GM18519 (cell line): ENCODE measurements around the gene HOXC6.

ENCODE experiments used
- ATAC-seq: cut with Tn5 transposase; IDR thresholded peaks from one replicate; pipeline ENCODE4 v1.9.1; 2021; ENCODE audit warnings: mild to moderate bottlenecking, moderate library complexity; ENCODE audit not compliant: unreplicated experiment, low FRiP score

The HOXC6 gene

DNA sequence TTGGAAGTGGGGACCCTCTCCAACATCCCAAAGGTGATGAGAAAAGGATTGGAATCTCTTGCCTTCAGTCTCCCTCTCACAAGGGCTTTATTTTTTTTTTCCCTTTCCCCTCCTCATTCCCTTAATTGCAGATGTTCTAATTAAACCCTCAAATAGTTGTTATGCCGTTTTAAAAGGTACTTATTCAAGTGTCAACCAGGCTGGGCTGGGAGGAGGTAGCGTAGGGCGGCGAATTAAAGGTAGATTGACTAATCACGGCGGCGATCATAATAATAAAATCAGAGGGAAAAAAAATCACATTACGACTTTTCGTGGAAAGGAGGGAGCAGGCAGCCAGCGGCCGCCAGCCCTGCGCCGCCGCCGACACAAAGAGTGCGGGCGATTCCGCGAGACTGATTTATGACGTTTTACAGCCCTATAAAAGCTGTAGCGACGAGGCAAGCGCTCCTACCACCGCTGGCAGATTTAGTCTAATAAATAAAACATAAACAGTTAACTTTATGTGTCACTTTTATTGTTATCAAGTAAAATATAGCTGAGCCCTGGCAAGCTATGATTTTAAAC lies 23.7 kb downstream of the HOXC6 start:
- ATAC-seq, result no peak

DNA sequence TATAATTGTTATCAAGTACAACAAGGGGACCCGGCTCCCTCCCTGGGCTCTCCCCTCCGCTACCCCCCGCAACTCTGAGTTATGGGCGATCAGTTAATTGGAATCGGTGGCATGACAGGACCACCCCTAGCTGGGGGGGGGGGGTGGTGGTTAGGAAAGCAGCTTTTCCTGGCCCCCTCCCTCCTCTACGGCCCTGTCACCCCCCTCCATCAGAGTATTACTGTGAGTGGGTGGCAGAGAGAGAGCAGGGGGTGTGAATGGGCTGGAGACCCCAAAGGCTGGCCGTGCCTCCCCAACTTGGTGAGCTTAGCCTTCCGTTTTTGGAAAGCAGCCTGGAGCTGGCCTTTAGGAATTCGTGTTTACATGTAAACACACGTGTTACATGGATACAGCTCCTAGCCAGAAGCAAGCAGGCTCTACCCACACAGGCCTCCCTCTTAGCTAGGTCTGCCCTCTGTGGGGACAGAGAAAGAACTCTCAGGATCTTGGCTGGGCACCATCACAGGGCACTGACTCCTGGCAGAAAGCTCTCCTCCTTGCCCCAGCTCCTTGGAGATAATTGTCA lies 24.3 kb downstream of the HOXC6 start:
- ATAC-seq, result no peak

DNA sequence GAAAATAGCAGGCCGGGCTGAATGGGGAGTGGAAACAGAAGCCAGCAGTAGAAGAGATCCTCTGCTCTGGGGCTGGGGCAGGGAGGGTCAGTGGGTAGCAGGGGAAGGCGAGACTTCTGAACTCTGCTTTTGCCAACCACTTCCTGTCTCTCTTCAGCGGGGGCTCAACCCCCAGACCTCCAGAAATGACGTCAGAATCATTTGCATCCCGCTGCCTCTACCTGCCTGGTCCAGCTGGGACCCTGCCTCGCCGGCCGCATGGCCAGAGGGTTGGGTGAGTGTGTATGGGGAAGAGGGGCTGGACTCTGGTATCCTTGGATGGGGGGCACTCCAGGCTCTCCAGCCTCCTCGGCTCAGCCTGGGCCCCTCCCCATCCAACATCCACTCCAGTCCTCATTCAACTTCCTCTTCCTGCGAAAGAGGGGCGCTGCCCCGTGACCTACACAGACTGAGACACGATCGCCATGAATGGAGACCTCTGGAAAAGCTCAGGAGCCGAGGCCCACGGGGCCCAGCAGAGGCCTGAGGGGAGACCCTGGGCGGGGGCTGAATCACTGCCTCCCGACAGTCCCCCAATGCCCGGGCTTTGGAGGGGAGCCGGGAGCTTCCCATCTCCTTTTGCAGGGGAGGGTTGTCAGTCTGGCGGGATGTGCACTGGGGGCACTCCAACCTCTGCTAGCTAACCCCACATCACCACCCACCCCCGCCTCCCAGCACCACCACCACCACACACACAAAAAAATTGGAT lies 24.9 kb downstream of the HOXC6 start:
- peak; percentile 47 for ATAC-seq

DNA sequence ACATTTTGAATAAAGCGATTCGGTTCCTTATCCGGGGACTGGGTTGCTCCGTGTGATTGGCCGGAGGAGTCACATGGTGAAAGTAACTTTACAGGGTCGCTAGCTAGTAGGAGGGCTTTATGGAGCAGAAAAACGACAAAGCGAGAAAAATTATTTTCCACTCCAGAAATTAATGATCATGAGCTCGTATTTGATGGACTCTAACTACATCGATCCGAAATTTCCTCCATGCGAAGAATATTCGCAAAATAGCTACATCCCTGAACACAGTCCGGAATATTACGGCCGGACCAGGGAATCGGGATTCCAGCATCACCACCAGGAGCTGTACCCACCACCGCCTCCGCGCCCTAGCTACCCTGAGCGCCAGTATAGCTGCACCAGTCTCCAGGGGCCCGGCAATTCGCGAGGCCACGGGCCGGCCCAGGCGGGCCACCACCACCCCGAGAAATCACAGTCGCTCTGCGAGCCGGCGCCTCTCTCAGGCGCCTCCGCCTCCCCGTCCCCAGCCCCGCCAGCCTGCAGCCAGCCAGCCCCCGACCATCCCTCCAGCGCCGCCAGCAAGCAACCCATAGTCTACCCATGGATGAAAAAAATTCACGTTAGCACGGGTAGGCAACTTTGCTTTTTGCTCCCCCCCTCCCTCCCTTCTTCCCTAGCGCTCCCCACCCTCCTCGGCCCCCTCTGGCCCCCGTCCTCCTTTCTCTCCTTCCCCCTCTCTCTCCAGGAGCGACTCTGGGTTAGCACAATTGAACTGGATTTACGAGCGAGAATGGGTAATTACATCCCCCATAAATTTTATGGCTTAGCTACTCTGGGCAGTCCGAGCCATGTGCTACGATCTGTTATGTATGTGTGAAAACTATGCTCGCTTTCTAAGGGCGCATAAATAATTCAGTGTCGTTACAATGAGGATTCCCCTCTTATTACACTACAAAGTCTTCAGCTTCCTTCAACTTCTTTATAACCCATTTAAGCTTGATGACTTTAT lies 25.8 kb downstream of the HOXC6 start, which contains the start of gene HOXC4:
HOXC4 (plus strand) TSS at position 85 of the 991 bp plus-strand sequence; CDS start at position 173, 88 bp downstream.
- no peak for ATAC-seq

DNA sequence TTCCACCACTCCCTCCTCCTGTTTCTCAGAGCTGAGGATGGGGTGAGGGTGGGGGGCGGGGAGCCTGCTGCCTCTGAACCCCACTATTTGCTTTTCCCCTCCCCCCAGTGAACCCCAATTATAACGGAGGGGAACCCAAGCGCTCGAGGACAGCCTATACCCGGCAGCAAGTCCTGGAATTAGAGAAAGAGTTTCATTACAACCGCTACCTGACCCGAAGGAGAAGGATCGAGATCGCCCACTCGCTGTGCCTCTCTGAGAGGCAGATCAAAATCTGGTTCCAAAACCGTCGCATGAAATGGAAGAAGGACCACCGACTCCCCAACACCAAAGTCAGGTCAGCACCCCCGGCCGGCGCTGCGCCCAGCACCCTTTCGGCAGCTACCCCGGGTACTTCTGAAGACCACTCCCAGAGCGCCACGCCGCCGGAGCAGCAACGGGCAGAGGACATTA lies 26.5 kb downstream of the HOXC6 start:
- no peak for ATAC-seq

DNA sequence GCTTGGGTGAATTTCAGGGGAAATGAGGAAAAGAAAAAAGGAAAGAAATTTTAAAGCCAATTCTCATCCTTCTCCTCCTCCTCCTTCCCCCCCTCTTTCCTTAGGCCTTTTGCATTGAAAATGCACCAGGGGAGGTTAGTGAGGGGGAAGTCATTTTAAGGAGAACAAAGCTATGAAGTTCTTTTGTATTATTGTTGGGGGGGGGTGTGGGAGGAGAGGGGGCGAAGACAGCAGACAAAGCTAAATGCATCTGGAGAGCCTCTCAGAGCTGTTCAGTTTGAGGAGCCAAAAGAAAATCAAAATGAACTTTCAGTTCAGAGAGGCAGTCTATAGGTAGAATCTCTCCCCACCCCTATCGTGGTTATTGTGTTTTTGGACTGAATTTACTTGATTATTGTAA lies 27.3 kb downstream of the HOXC6 start:
- ATAC-seq, result no peak

DNA sequence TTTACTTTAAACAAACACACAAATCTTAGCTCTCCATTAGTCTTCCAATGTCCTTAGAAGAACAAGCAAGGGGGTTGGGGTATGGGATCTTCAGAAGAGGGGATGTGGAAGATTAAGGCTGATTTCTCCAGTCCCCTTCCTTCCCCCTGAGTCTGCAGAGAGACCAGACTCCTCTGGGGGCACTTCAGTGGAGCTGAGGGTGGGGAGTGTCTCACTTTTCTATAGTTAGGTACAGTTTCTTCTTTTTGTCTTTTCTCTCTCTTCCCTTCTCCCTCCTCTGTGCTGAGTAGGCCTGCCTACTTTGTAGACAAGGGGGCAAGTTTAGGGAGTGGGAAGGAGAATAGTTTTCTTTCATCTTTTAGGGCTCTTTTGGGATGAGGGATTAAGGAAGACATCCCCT lies 27.9 kb downstream of the HOXC6 start:
- ATAC-seq, result no peak

DNA sequence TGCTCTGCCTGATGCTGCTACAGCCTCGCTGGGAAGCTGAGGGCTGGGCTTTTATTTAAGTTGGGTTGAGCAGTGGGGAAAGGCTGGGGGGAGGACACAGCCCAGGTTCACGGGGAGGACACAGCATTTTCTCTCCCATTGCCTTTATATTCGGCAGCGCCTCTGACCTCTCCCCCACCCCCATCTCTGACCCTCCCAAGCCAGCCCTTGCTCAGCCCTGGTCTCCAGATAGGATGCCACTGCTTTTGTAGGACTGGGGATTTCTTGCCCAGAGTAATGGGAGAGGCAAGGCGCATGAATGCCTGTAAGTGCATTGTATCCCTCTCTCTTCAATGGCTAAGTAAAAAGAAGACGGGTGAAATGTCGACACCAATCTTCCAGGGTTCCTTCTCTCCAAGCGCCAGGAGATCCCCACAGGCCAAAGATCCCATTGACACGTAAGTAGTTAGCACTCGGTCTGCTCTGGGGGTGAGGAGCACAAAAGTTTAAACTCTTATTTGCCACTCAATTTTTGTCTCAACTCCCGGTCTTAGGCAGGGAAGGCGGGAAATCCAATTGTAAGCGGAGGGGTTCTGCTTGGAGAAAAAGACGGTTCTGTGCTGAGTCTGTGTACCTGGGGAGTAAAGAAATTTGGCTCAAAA lies 30.0 kb downstream of the HOXC6 start:
- ATAC-seq, result no peak

DNA sequence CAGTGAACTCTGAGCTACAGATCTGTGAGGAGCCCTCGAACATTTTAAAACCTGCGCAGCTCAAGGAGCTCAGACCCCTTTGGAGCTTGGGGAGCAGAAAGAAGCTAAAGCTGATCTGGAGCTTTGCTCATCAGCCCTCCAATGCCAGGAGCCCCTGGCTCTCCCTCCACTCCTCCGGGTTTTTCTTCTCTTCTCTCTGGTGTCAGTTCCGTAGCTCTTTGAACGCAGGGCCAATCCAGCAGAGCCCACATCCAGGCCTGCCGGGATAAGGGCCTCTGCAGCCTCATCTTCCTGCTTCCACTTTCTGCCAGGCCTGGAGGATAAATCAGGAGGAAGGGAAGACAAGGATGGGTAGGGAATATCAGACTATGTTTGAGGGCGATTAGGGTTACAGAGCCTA lies 31.4 kb downstream of the HOXC6 start:
- ATAC-seq, result no peak

DNA sequence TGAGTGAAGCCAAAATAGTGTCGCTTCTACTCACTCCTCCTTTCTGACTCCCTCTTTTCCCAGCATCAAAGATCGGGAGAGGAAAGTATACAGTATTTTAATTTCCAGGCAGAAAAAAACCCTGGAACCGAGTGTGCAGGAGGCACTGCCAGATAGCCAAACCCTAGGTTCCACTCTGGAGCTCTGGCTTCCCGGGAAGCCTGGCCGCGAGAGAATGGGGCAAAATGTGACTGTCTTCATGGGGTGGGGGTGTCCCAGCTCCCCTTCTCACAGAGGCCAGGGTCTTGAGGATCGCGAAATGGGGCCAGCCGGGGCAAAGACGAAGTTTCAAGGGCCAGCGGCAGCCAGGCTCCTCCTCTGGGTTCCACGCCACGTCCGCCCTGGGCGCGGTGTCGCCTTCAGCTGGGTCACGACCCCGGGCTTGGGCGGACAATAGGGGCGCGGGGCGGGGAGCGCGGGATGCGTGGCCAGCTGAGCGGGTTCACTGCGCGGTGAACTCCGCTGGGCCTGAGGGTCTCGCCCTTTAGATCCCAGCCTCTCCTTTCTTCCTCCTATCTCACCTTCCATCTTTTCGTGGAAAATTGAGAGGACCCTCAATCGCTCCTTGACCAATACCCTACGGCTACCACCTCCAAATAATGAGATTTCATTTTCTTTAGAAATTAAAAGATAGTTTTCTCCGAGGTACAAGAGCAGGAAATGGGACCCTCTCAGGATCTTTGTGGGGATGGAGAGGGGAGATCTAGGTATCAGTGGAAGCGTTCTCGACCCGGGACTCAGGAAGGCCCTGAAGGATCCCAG lies 32.1 kb downstream of the HOXC6 start:
- no peak for ATAC-seq

DNA sequence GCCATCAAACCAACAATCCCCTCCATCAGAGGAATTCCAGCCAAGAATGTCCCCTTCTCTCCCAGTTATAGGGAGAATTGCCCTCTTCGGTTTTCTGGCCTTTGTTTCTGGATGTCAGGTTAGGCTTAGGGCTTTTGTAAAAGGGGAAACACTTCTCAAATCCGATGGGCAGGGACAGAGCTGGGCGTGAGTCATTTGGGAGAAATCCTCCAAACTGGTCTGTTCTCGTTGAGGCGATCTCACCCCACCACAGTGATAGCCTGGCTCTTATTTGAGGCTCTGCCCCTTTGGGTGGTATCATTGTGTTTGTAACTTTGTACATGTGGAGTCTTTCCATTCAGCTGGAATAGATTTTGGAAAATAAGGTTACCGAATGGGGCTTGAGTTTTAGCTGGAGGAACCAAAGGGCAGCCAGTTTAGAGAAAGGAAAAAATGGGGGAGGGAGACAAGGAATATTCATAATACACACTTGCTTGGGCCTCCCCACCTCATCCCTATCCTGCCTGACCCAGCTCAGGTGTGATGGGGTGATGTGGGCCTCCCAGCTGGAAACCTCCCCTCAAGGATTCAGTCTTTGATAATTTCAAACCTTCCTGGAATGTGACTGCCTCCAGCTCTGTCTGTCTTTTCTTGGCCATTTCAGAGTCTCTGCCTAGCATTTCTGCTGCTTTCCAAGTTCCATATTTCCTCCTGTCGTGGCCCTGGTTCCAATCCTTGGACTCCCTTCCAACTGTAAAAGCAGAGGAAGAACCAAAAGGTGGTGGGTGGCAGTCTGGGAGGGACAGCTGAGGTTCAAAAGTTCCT lies 32.9 kb downstream of the HOXC6 start:
- no peak for ATAC-seq

DNA sequence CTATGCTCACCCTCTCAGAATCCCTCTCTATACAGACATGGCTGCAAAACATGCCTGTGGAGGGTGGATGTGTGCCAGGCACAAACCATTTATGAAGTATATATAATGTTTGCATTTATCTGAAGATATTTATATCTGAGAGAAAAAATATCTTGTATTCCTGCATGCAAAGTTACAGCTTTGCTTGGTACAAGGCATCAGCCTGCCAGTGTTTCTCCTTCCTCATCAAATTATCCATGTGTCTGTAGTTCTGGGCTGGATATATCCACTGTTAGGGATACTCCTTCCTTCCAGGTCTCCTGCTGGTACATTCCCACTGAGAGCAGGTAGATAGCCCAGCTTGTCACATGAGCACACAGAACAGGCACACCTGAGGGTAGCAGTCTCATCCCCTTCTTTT lies 37.4 kb downstream of the HOXC6 start:
- no peak for ATAC-seq

DNA sequence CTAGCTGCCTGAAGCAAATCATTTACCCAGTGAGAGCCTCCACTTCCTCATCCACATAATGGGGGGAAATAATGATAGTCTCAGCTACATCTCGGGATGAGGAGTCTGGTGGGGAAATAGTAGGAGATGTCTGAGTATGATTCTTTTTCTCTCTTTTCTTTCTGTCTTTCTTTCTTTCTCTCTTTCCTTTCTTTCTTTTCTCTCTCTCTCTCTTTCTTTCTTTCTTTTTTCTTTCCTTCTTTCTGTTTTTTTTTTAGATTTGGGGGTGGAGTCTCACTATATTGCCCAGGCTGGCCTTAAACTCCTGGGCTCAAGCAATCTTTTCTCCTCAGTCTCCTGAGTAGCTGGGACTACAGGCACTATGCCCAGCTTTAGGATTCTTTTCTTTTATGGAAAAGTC lies 38.2 kb downstream of the HOXC6 start:
- no peak for ATAC-seq

DNA sequence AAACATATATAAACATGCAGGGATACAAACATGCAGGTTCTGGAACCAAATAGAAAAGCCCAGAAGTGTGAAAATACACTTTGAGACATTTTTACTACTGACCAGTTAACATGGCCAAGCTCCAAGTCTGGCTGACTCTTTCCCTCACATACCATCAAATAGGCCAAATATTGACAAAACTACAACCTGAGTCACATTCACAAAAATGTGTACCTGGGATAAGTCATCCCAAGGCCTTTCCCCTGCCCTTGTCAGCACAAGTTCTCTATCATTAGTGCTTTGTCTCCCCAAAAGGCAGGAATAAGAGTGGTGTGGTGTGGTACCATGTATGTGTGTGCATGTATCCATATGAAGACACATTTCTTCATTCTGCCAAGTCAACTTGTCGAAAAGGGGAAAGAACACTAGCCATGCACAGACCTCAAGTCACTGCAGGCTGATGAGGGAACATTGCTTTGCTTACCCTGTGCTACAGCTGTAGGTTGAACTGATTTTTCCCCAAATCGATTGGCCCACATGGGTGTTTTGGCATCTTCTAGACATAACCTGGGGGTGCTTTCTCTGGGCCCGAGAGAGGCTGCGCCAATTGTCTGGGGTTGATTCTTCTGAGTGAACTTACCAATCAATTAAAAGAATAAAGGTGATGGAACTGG lies 40.3 kb downstream of the HOXC6 start:
- no peak for ATAC-seq

DNA sequence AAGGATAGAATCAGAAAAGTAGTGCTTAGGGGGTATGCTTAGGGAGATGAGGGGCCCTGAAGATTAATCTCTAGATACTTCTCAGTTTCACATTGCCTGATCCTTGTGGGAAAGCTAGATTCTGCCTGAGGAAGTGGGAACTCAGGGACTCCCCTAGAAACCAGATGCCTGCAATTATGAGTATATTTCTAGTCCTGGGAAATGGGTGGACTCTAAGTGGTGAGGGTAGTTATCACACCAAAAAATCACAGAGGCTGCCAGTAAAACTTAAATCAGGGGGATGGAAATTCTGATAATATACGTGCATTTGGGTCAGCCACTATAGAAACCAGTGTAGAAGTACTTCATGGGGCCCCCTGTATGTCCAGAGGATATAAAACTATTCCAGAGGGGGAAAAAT lies 43.7 kb downstream of the HOXC6 start:
- no peak for ATAC-seq

DNA sequence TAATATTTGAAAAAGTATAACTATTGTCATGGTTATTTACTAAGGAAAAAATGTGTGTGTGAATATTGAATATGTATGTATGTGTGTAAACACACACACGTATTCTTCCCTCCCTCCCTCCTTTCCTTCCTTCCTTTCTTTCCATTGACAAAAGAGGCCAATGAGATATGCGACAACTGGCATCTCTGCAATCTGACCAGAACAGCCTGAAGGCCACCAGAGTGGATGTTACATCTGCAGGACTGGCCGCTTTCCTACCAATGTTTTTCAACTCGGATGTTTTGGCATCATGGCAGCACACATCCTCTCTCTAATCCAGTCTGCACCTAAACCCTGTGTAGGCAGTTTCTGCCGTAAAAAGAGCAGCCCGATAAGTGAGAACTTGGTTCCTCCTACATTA lies 46.1 kb downstream of the HOXC6 start:
- no peak for ATAC-seq

DNA sequence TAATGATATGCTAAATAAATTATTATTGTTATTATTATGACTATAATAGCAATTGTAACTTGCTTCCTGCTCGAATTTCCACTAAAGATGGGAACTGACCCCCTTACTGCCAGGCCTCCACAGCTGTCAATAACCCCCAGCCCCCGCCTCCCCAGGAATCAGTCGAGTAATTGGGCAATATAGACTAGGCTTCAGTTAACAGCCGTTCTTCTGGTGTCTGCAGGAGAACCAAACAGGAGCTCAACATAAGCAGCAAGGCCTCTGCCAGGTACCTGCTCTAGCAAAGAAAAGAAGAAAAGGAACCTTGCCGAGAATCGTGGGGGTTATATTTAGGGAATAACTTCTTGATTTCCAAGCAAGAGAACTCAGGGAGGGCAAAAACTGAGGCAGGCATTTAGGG lies 47.2 kb downstream of the HOXC6 start:
- no peak for ATAC-seq

DNA sequence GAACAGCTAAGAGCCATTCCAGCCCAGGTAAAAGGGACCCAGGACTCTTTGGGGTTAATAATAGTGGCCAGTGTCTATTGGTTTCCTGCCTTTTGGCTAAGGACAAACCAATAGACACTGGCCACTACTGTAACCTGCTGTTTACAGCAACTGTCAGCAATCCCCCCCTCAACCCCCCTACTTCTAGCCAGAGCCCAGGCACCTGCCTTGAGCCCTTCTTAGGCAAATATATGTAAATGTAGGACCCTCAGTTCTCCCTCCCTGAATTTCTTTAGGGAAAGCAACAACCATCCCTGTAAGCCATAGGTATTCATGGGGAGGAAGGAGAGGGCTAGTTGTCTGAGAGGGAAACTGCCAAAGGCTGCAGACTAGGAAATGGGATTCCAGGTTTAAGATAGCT lies 47.7 kb downstream of the HOXC6 start:
- no peak for ATAC-seq
